C4-2B (cell line): ENCODE data around the gene ADD2.

ENCODE experiments used
- ZFX ChIP-seq: fragments of 450-650 bp; IDR thresholded peaks from 2 replicates; pipeline ENCODE4 v1.6.1; 2017
- TF ChIP-seq, protein P1 (sequence below): fragments of 450-650 bp; conservative IDR thresholded peaks from 2 replicates; pipeline ENCODE4 v1.5.1; 2017; ENCODE audit warnings: mild to moderate bottlenecking

DNA sequence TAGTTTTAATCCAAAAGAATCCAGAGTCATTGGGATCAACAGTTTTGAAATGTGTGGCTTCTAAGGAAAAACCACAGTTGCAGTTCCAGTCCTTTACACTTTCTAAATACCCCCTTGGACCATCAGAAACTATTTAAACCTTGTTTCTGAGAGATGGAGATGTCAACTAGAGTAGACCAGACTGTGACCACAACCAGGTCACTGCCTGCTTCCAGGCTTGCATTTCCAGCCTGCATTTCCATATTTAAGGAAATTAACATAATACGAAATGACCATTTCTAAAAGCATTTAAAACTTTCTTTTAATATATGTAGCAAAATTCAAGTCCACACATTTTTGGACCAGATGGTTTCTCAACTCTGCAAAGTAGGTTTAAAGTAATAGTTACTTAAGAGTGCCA is 38.4 kb downstream of the ADD2 start:
- TF ChIP-seq, protein P1, sequence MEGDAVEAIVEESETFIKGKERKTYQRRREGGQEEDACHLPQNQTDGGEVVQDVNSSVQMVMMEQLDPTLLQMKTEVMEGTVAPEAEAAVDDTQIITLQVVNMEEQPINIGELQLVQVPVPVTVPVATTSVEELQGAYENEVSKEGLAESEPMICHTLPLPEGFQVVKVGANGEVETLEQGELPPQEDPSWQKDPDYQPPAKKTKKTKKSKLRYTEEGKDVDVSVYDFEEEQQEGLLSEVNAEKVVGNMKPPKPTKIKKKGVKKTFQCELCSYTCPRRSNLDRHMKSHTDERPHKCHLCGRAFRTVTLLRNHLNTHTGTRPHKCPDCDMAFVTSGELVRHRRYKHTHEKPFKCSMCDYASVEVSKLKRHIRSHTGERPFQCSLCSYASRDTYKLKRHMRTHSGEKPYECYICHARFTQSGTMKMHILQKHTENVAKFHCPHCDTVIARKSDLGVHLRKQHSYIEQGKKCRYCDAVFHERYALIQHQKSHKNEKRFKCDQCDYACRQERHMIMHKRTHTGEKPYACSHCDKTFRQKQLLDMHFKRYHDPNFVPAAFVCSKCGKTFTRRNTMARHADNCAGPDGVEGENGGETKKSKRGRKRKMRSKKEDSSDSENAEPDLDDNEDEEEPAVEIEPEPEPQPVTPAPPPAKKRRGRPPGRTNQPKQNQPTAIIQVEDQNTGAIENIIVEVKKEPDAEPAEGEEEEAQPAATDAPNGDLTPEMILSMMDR: no peak
- no peak for TF ChIP-seq ZFX
